Neutrophil (primary cell): ENCODE measurements around the gene PDE4D.

Experiments used
- H3K27ac ChIP-seq: fragments of 200-600 bp; sonication (generic); 2 replicates; pipeline ENCODE4 v1.5.1; 2016; ENCODE audit warnings: mild to moderate bottlenecking, moderate library complexity
- H3K27me3 ChIP-seq: fragments of 200-600 bp; sonication (generic); 2 replicates; pipeline ENCODE4 v1.6.0; 2016; ENCODE audit warnings: mild to moderate bottlenecking
- H3K36me3 ChIP-seq: fragments of 200-600 bp; sonication (generic); 2 replicates; pipeline ENCODE4 v1.5.1; 2017
- H3K4me1 ChIP-seq, 2 experiments: fragments of 200-600 bp in 1 of 2; sonication (generic) in 1 of 2; 1 replicate in 1 of 2; 2 replicates in 1 of 2; pipeline versions ENCODE4 v1.5.1 to v1.6.1; 2013 to 2016; ENCODE audit warnings: low read depth in 1 of 2, low read length in 1 of 2, mild to moderate bottlenecking in 1 of 2, moderate library complexity in 1 of 2; ENCODE audit not compliant: control insufficient read depth in 1 of 2, insufficient read depth in 1 of 2
- H3K4me3 ChIP-seq, 2 experiments: fragments of 200-600 bp in 1 of 2; sonication (generic) in 1 of 2; 1 replicate in 1 of 2; 2 replicates in 1 of 2; pipeline ENCODE4 v1.5.1; 2013 to 2016; ENCODE audit warnings: low read depth in 1 of 2, low read length in 1 of 2, mild to moderate bottlenecking in 1 of 2, moderate library complexity in 1 of 2
- H3K9me3 ChIP-seq: fragments of 200-600 bp; sonication (generic); 2 replicates; pipeline ENCODE4 v1.5.1; 2016
- TF ChIP-seq, protein P1 (sequence below): fragments of 200-600 bp; sonication (generic); IDR thresholded peaks from 2 replicates; pipeline ENCODE4 v1.5.1; 2016; ENCODE audit warnings: antibody characterized with exemption

The PDE4D gene

DNA sequence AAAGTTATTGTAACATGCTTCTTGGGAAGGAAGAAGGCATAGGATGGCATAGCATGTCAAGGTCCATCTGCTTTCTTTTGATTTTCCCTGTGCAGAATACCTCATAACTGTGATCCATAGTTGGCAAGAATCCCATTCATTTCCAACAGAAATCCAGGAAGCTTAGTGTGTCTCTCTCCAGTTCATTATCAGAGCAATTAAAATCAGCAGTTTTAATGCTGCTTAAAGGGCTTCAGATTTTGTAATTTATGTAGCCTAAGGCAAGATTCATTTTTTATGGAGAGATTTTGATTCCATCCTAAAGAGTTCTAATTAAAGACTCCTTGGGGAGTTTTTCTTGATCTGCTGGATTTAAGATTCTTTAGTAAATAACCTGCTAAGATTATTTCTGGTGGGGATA lies 560.1 kb downstream of the PDE4D start:
- Histone ChIP-seq H3K4me3 (no peak overlapping the region), H3K4me1 (peaks cover 19 to 20% of the 10 kb centered on the region in 2 experiments), H3K9me3 (no peaks in the 10 kb centered on the region), H3K27ac (no peak overlapping the region), H3K36me3 (no peaks in the 10 kb centered on the region), H3K27me3 (no peaks in the 10 kb centered on the region)
- TF ChIP-seq, protein P1, sequence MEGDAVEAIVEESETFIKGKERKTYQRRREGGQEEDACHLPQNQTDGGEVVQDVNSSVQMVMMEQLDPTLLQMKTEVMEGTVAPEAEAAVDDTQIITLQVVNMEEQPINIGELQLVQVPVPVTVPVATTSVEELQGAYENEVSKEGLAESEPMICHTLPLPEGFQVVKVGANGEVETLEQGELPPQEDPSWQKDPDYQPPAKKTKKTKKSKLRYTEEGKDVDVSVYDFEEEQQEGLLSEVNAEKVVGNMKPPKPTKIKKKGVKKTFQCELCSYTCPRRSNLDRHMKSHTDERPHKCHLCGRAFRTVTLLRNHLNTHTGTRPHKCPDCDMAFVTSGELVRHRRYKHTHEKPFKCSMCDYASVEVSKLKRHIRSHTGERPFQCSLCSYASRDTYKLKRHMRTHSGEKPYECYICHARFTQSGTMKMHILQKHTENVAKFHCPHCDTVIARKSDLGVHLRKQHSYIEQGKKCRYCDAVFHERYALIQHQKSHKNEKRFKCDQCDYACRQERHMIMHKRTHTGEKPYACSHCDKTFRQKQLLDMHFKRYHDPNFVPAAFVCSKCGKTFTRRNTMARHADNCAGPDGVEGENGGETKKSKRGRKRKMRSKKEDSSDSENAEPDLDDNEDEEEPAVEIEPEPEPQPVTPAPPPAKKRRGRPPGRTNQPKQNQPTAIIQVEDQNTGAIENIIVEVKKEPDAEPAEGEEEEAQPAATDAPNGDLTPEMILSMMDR = no peak

DNA sequence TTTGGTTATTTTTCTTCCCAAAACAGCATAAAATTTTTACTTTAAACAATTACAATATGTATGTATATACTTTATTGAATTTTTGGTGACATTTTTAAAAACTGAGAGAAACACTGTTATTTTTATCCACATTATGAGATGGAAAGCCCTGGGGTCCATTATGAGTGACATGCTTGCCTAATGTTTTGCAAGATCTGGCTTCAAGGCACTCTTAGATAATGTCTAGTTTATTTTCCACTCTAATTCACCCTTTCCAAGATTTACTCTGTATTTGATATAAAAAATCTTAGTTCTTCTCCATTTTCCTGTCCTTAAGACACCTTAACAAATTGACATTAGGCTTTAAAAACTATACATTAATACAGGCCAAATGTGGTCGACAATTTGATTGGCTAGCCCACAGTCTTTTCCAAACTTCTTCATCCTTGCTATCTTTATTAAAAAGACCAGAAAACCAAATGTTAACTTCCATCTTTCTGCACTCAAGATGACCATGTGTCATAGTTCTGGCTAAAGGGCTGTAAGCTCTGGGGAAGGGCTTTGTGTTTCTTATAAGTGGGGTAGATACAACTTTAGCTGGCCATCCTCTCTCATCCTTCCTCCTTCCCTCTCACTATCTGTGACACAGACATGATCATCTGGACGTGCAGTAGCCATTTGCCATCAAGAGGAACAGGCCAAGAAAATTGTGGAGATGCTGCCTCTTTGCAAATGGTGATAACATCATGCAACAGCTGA lies 561.1 kb downstream of the PDE4D start:
- H3K36me3 ChIP-seq = no peaks in the 10 kb centered on the region
- TF ChIP-seq, protein P1 = no peak
- peaks cover 9% of the 10 kb centered on the region in 2 experiments for H3K4me1 ChIP-seq
- H3K9me3 ChIP-seq = no peaks in the 10 kb centered on the region
- H3K4me3 ChIP-seq = no peak overlapping the region
- H3K27me3 ChIP-seq = no peaks in the 10 kb centered on the region
- H3K27ac ChIP-seq = no peak overlapping the region

DNA sequence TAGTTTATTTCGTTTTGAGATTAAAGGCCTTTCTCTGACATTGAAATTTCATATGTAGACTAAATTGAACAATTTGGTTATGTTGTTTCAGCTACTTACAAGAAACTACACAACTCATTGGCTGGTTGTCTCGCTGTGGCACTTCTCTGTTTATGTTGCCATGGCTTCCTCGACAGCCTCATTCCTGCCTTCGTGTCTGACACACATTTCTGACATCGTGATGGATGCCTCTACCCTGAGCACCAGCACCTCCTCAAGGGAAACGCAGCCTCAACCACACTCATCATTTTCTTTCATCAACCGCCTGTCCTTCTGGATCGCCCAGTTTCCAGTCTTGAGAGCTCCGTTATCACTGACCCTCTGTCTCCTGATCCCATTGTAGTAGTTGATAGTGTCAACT lies 562.8 kb downstream of the PDE4D start:
- Histone ChIP-seq H3K27me3 (no peaks in the 10 kb centered on the region), H3K36me3 (no peaks in the 10 kb centered on the region), H3K4me3 (no peak overlapping the region), H3K9me3 (no peaks in the 10 kb centered on the region), H3K27ac (no peak overlapping the region), H3K4me1 (no peaks in the 10 kb centered on the region)
- TF ChIP-seq, protein P1 = no peak

DNA sequence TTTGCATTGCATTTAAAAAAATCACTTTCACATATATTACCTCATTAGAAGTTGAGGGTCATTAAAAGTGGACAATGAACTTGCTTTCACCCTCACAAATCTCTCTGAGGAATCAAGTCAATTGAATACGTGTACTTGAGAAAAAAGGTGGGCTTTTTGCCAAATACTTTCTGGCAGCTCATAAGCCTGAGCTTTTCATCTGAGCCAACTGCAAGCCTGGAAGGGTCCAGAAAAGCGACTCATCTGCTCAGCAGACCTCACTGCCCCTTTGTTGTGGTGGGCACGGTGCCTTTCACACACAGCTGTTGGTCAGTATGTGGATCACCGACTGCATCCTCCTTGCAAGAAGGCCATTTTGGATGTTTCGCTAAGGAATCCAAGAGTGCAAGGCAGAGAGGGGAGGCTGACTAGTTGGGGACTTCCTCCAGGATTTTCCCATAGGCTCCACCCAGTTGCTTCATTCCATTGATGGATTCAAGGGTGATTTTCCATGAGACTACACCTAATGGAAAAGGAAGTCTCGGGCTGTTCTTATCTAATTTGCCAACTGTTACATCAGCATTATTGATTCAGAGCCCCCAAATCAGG lies 564.7 kb downstream of the PDE4D start:
- no peaks in the 10 kb centered on the region for H3K9me3 ChIP-seq
- H3K27me3 ChIP-seq = no peaks in the 10 kb centered on the region
- H3K36me3 ChIP-seq = no peaks in the 10 kb centered on the region
- TF ChIP-seq, protein P1 = no peak
- no peak overlapping the region for H3K27ac ChIP-seq
- no peak overlapping the region for H3K4me3 ChIP-seq
- H3K4me1 ChIP-seq = no peaks in the 10 kb centered on the region

DNA sequence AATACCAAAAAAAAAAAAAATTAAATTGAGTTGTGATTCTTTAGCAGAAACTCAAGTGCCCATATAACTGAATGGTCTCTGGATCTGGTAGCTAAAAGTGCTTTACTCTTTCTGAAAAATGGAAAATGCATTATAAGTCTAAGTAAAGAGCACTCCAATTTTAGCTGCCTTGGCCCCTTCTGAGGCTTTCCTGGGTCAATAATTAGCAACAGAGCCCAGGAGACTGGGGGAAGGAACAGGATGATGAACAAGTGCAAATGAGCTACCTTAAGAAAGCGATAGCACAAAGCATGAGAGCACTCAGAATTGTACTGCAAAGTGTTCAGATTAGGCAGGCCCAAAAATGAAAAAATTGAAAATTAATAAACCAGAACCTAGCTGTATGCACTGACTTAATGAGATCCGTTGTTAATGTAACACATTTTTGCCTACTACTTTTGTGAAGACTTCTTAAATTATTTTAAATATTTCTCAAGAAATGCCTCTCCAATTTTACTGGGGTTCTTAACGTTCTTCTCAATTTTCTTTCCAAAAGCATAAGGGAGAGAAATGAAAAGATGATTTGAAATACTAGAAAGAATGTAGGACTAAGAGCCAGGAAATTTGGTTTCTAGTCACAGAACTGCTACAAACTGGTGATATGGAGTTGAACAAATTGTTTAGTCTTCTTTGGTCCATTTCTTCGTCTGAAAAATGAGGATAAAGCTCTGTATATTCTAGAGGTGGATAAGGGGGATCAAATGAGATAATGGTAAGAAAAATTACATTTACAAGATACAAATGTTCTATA lies 566.1 kb downstream of the PDE4D start:
- H3K9me3 ChIP-seq = no peaks in the 10 kb centered on the region
- no peaks in the 10 kb centered on the region for H3K36me3 ChIP-seq
- H3K27ac ChIP-seq = no peak overlapping the region
- TF ChIP-seq, protein P1 = no peak
- no peaks in the 10 kb centered on the region for H3K27me3 ChIP-seq
- no peak overlapping the region for H3K4me3 ChIP-seq
- no peaks in the 10 kb centered on the region for H3K4me1 ChIP-seq
